Adrenal gland (tissue), 5 donors: ENCODE data around the gene LAMP1.
"Not testable (repeated sequence)": the region's sequence is repeated elsewhere in the genome, so short reads cannot be mapped to it uniquely, and the experiment has no call there.

Experiments used
- POLR2A ChIP-seq, 2 donors: fragments of 450-650 bp; IDR thresholded peaks; one replicate each; pipeline ENCODE4 v1.6.1; 2017; ENCODE audit warnings: antibody characterized with exemption in 2 of 2, mild to moderate bottlenecking in 2 of 2, moderate library complexity in 1 of 2
- TF ChIP-seq, protein P1 (sequence below), 6 experiments: fragments of 450-650 bp in 4 of 6; fragments of 200-600 bp in 2 of 6; sonication (generic) in 1 of 6; IDR thresholded peaks; 1 replicate in 5 of 6; 2 replicates in 1 of 6; pipeline versions ENCODE4 v1.5.1 to v1.8.0; 2016 to 2021; ENCODE audit warnings: antibody characterized with exemption in 6 of 6, mild to moderate bottlenecking in 2 of 6, moderate library complexity in 1 of 6
- donor health status: DM: no; HTN: no; CAD: no.

DNA sequence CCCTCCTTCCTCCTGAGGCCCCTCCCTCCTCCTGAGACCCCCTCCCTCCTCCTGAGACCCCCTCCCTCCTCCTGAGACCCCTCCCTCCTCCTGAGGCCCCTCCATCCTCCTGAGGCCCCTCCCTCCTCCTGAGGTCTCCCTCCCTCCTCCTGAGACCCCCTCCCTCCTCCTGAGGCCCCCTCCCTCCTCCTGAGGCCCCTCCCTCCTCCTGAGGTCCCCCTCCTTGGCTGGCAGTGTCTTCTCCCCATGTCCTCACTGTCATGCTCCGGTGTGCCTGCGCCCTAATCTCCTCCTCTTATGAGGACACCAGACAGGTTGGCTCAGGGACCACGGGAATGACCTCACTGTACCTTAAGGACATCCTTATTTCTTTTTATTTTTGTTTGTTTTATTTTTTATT, 74.7 kb downstream of the LAMP1 start:
- not testable (repeated sequence) for TF ChIP-seq POLR2A (IDR thresholded peaks at IDR 0.05)
- TF ChIP-seq, protein P1, sequence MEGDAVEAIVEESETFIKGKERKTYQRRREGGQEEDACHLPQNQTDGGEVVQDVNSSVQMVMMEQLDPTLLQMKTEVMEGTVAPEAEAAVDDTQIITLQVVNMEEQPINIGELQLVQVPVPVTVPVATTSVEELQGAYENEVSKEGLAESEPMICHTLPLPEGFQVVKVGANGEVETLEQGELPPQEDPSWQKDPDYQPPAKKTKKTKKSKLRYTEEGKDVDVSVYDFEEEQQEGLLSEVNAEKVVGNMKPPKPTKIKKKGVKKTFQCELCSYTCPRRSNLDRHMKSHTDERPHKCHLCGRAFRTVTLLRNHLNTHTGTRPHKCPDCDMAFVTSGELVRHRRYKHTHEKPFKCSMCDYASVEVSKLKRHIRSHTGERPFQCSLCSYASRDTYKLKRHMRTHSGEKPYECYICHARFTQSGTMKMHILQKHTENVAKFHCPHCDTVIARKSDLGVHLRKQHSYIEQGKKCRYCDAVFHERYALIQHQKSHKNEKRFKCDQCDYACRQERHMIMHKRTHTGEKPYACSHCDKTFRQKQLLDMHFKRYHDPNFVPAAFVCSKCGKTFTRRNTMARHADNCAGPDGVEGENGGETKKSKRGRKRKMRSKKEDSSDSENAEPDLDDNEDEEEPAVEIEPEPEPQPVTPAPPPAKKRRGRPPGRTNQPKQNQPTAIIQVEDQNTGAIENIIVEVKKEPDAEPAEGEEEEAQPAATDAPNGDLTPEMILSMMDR (IDR thresholded peaks at IDR 0.05), result not testable (repeated sequence)
